ENCODE data around the gene SPATS1. TPM values are rescaled to one million over a fixed set of nuclear protein-coding genes. Genes with fewer than 3 reads are reported as not detected.
"Not testable (repeated sequence)": the region's sequence is repeated elsewhere in the genome, so short reads cannot be mapped to it uniquely, and the experiment has no call there.

The SPATS1 gene
- polyA plus RNA-seq, 1 donor from 2014 or later: not detected

GRCh38 chr6:44305200-44305725 is 37.2 kb upstream of the SPATS1 start:
- Mint-ChIP-seq H3K4me3 (no peak overlapping the region), H3K9me3 (no peaks in the 10 kb centered on the region), H3K27me3 (no peaks in the 10 kb centered on the region), H3K4me1 (no peaks in the 10 kb centered on the region), H3K27ac (no peak overlapping the region), H3K36me3 (peaks cover 8% of the 10 kb centered on the region)

DNA sequence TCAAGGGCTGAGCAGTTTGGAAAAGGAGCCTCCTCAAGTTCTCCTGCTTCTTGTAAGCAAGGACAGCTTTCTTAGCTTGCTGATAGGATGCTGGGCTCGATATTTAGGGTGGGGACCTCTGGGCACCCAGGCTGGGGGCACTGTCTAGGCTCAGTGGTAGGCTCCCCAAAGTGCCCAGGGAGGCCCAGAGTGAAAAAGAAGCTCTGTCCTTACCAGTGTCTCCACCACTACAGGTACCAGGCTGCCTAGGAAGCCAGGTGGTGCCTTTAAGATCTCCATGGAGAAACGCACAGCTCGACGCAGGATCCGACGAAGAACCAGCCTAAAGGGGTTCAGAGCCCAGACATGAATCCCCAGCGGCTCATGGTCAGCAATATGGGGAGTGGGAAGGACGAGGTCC is 35.7 kb upstream of the SPATS1 start:
- Mint-ChIP-seq H3K4me3 (no peak overlapping the region), H3K4me1 (peaks cover under 1 to 3% (median under 1%) of the 10 kb centered on the region in 3 donors), H3K9me3 (no peaks in the 10 kb centered on the region), H3K27ac (no peak overlapping the region), H3K27me3 (no peaks in the 10 kb centered on the region), H3K36me3 (peaks cover 7% of the 10 kb centered on the region)

GRCh38 chr6:44307217-44307616 is 35.2 kb upstream of the SPATS1 start:
- no peak overlapping the region for H3K4me3 Mint-ChIP-seq
- no peaks in the 10 kb centered on the region for H3K9me3 Mint-ChIP-seq

GRCh38 chr6:44309092-44309491 is 33.4 kb upstream of the SPATS1 start:
- Mint-ChIP-seq H3K4me1 (peaks cover 6 to 15% (median 9%) of the 10 kb centered on the region in 3 donors), H3K36me3 (peaks cover 5% of the 10 kb centered on the region), H3K27me3 (no peaks in the 10 kb centered on the region), H3K9me3 (no peaks in the 10 kb centered on the region), H3K27ac (no peak overlapping the region), H3K4me3 (no peak overlapping the region)

More at GRCh38 chr6:44307217-44307616, 35.2 kb upstream of the SPATS1 start:
- Mint-ChIP-seq H3K36me3 (peaks cover 7% of the 10 kb centered on the region), H3K27ac (no peak overlapping the region), H3K27me3 (no peaks in the 10 kb centered on the region), H3K4me1 (peaks cover 4 to 6% (median 5%) of the 10 kb centered on the region in 3 donors)

DNA sequence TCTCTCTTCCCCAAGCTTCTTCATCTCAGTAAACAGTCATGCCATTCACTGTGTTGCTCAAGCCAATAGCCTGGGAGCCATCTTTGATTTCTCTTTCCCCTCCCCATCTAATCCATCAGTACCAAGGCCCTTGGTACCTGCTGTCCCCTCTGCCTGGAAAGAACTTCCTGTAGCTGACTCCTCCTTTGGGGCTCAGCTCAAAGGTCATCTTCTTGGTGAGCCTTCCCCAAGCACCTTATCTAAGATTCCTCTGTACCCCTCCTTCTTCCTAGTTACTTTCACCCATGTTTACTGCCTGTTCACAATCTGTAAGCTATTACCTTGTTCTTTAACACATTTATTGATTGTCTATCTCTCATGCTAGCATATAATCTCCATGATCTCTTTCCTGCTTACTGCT is 32.8 kb upstream of the SPATS1 start:
- H3K4me1 Mint-ChIP-seq: peaks cover 6 to 15% (median 9%) of the 10 kb centered on the region in 3 donors
- peaks cover 5% of the 10 kb centered on the region for H3K36me3 Mint-ChIP-seq
- H3K27me3 Mint-ChIP-seq: no peaks in the 10 kb centered on the region
- H3K27ac Mint-ChIP-seq: peak overlapping the region in 1 of 3 donors; percentile 21
- H3K4me3 Mint-ChIP-seq: peak overlapping the region in 1 of 4 donors; percentile 100
- no peaks in the 10 kb centered on the region for H3K9me3 Mint-ChIP-seq

GRCh38 chr6:44310241-44310640 is 32.2 kb upstream of the SPATS1 start:
- Mint-ChIP-seq H3K36me3 (peaks cover 3% of the 10 kb centered on the region), H3K27ac (peak overlapping the region in 1 of 3 donors; percentile 21)

DNA sequence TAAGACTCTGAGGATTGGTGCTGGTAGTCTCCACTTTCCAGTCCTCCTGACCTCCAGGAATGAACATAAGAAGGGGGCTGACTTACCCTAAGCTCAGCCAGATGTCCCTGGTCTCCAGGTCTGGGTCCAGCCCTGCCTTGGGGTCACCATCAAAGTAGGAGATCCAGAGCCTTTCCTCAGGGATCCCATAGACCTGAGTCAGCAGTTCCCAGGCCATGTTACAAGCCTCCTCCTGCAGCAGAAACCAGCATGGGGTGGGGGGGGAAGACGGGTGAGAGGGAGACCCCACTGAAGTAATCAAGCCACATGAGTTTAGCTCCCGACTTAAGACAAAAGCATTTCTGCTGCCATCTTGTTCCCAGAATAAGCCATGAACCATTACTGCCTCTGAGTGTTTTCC is 31.1 kb upstream of the SPATS1 start:
- H3K4me3 Mint-ChIP-seq: peak overlapping the region in 2 of 4 donors; percentile 96 to 100
- H3K9me3 Mint-ChIP-seq: no peaks in the 10 kb centered on the region
- H3K27me3 Mint-ChIP-seq: no peaks in the 10 kb centered on the region
- H3K4me1 Mint-ChIP-seq: peaks cover 6 to 15% (median 9%) of the 10 kb centered on the region in 3 donors
- H3K36me3 Mint-ChIP-seq: peaks cover 3% of the 10 kb centered on the region
- no peak overlapping the region for H3K27ac Mint-ChIP-seq

More at GRCh38 chr6:44310241-44310640, 32.2 kb upstream of the SPATS1 start:
- Mint-ChIP-seq H3K4me1 (peaks cover 6 to 15% (median 9%) of the 10 kb centered on the region in 3 donors), H3K9me3 (no peaks in the 10 kb centered on the region), H3K27me3 (no peaks in the 10 kb centered on the region), H3K4me3 (peak overlapping the region in 1 of 4 donors; percentile 100)

DNA sequence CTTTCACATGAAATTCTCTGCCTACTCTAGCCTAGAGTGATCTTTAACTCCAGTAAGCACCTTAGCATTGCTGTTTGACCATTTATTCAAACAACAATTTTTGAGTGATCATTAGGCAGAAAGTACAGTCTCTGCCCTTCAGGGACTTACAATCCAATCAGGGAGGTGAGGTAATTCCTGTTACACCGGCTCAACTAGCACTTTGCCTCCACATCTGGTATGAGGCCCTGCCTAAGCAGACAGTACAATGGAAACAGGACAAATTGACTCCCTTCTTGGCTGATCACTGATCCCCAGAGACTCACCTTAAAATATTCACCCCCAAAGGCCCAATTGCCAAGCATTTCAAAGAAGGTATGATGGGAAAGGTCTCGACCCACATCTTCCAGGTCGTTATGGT is 30.7 kb upstream of the SPATS1 start:
- Mint-ChIP-seq H3K27ac (peak overlapping the region in 1 of 3 donors; percentile 16), H3K27me3 (no peaks in the 10 kb centered on the region), H3K4me3 (peak overlapping the region; percentile 96 to 100 (median 97)), H3K4me1 (peaks cover 6 to 15% (median 9%) of the 10 kb centered on the region in 3 donors), H3K36me3 (peaks cover 3% of the 10 kb centered on the region), H3K9me3 (no peaks in the 10 kb centered on the region)

- H3K36me3 Mint-ChIP-seq: peaks cover 3% of the 10 kb centered on the region
- peaks cover 4% of the 10 kb centered on the region for H3K27me3 Mint-ChIP-seq
- H3K4me3 Mint-ChIP-seq: peak within 1 kb of the TSS; percentile 96 to 100 (median 97)
- H3K9me3 Mint-ChIP-seq: no peaks in the 10 kb centered on the region
- H3K4me1 Mint-ChIP-seq: peaks cover 6 to 15% (median 9%) of the 10 kb centered on the region in 3 donors
- H3K27ac Mint-ChIP-seq: peak within 1 kb of the TSS; percentile 85 to 96 (median 93)
Measured at GRCh38 chr6:44312901-44313788, 29.3 kb upstream of the SPATS1 start, which contains the start of gene AARS2. Gene AARS2, minus strand, starts transcription at chr6:44313347. Its CDS starts 24 bp downstream, at chr6:44313323.

DNA sequence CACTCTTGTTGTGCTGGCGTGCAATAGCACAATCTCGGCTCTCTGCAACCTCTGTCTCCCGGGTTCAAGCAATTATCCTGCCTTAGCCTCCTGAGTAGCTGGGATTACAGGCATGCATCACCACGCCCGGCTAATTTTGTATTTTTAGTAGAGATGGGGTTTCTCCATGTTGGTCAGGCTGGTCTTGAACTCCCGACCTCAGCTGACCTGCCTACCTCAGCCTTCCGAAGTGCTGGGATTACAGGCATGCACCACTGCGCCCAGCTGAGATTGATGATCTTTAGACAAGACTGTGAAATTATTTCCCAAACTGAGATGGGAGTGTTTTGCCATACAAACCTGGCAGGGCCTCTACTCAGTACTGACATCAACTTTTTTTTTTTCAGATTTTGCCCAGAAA is 27.8 kb upstream of the SPATS1 start:
- H3K27me3 Mint-ChIP-seq, H3K36me3 Mint-ChIP-seq, H3K9me3 Mint-ChIP-seq, H3K27ac Mint-ChIP-seq: not testable (repeated sequence)
- Mint-ChIP-seq H3K4me3 (peak overlapping the region in 2 of 4 donors; percentile 36 to 100), H3K4me1 (peaks cover 6 to 15% (median 9%) of the 10 kb centered on the region in 3 donors)

- peaks cover 15% of the 10 kb centered on the region for H3K27me3 Mint-ChIP-seq
- H3K4me1 Mint-ChIP-seq: peaks cover 6 to 15% (median 9%) of the 10 kb centered on the region in 3 donors
- H3K9me3 Mint-ChIP-seq: no peaks in the 10 kb centered on the region
- H3K27ac Mint-ChIP-seq: no peak overlapping the region
- H3K36me3 Mint-ChIP-seq: peaks cover 5% of the 10 kb centered on the region
- peak overlapping the region in 1 of 4 donors; percentile 100 for H3K4me3 Mint-ChIP-seq
Measured at GRCh38 chr6:44315516-44315915, 26.9 kb upstream of the SPATS1 start.

GRCh38 chr6:44315951-44316350 is 26.5 kb upstream of the SPATS1 start:
- Mint-ChIP-seq H3K27ac (no peak overlapping the region), H3K4me3 (peak overlapping the region in 1 of 4 donors; percentile 10), H3K4me1 (peaks cover 6 to 15% (median 9%) of the 10 kb centered on the region in 3 donors), H3K9me3 (no peaks in the 10 kb centered on the region), H3K27me3 (peaks cover 20% of the 10 kb centered on the region), H3K36me3 (peaks cover 6% of the 10 kb centered on the region)

- Mint-ChIP-seq H3K36me3 (peaks cover 5% of the 10 kb centered on the region), H3K4me1 (peaks cover 6 to 15% (median 9%) of the 10 kb centered on the region in 3 donors), H3K4me3 (peak overlapping the region in 1 of 4 donors; percentile 10), H3K27me3 (peaks cover 24% of the 10 kb centered on the region), H3K9me3 (no peaks in the 10 kb centered on the region), H3K27ac (no peak overlapping the region)
Measured at GRCh38 chr6:44316481-44316880, 26.0 kb upstream of the SPATS1 start.

DNA sequence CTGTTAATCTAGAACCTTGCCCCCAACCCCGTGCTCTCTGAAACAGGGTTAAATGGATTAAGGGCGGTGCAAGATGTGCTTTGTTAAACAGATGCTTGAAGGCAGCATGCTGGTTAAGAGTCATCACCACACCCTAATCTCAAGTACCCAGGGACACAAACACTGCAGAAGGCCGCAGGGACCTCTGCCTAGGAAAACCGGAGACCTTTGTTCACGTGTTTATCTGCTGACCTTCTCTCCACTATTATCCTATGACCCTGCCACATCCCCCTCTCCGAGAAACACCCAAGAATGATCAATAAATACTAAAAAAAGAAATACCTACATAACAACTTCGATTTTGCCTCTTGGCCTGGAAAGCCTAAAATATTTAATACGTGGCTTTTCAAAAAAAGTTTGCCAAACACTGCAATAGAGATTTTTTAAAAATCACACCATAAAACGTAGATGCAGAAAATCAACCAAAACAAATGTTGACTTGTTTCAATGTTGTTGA is 25.3 kb upstream of the SPATS1 start:
- peaks cover 24% of the 10 kb centered on the region for H3K27me3 Mint-ChIP-seq
- not testable (repeated sequence) for H3K36me3 Mint-ChIP-seq

GRCh38 chr6:44321210-44321609 is 21.2 kb upstream of the SPATS1 start:
- Mint-ChIP-seq H3K27me3 (peaks cover 24% of the 10 kb centered on the region), H3K27ac (no peak overlapping the region), H3K9me3 (no peaks in the 10 kb centered on the region), H3K4me3 (no peak overlapping the region), H3K4me1 (no peaks in the 10 kb centered on the region), H3K36me3 (peaks cover 2% of the 10 kb centered on the region)

More for the DNA sequence above, 25.3 kb upstream of the SPATS1 start:
- H3K4me1 Mint-ChIP-seq, H3K27ac Mint-ChIP-seq, H3K4me3 Mint-ChIP-seq, H3K9me3 Mint-ChIP-seq: not testable (repeated sequence)

Data from IgD-negative memory B cell (primary cell).